H1 (cell line): Measurements from ENCODE around the gene BOLA3. TPM values are rescaled to one million over a fixed set of nuclear protein-coding genes. Genes with fewer than 3 reads are reported as not detected.

Experiments
- CTCF ChIA-PET: fragments of 300-600 bp; sonication (Branson Sonifier 250); formaldehyde crosslinking; loops from one replicate; lab custom pipeline; 2021; ENCODE audit not compliant: partially characterized antibody; lab: Charles Lee
- POLR2A ChIA-PET: fragments of 300-600 bp; sonication (Branson Sonifier 250); formaldehyde crosslinking; loops from one replicate; lab custom pipeline; 2021; ENCODE audit warnings: inconsistent platforms; ENCODE audit not compliant: partially characterized antibody; lab: Charles Lee
- DNase-seq, 2 experiments: peaks; one replicate each; pipeline versions ENCODE4 v3.0.0 to v3.0.0-alpha.2; 2010 to 2022; ENCODE audit warnings: low spot score in 2 of 2, low read depth in 1 of 2, mixed read lengths in 1 of 2
- FAIRE-seq: peaks from 2 replicates; lab custom pipeline; 2011; peaks lifted over from hg19 to GRCh38; lab: Jason Lieb, UNC
- H2AFZ ChIP-seq: 2 replicates; pipeline ENCODE4 v1.8.1; 2012; ENCODE audit warnings: low read length, inconsistent platforms
- H2AK5ac ChIP-seq: 2 replicates; pipeline ENCODE4 v1.6.1; 2013; ENCODE audit warnings: low read depth, low read length
- H2BK120ac ChIP-seq: replicated peaks from 2 replicates; pipeline ENCODE3; 2013; ENCODE audit warnings: low read depth, low read length, inconsistent platforms
- H2BK12ac ChIP-seq: 2 replicates; pipeline ENCODE4 v1.6.1; 2013; ENCODE audit warnings: low read depth, low read length
- H2BK15ac ChIP-seq: 2 replicates; pipeline ENCODE4 v1.6.1; 2013; ENCODE audit warnings: low read length
- H2BK20ac ChIP-seq: 2 replicates; pipeline ENCODE4 v1.6.1; 2013; ENCODE audit warnings: low read length
- H2BK5ac ChIP-seq: 2 replicates; pipeline ENCODE4 v1.6.1; 2013; ENCODE audit warnings: low read depth, low read length
- H3K14ac ChIP-seq: 2 replicates; pipeline ENCODE4 v1.6.1; 2013; ENCODE audit warnings: inconsistent platforms; ENCODE audit not compliant: insufficient read length
- H3K18ac ChIP-seq: 2 replicates; pipeline ENCODE4 v1.6.1; 2013; ENCODE audit warnings: low read length; ENCODE audit errors: extremely low read depth
- H3K23ac ChIP-seq: 2 replicates; pipeline ENCODE4 v1.6.1; 2013; ENCODE audit warnings: inconsistent platforms; ENCODE audit not compliant: insufficient read length
- H3K23me2 ChIP-seq: 2 replicates; pipeline ENCODE4 v1.6.1; 2013; ENCODE audit warnings: low read depth, low read length
- H3K27ac ChIP-seq: 2 replicates; pipeline ENCODE4 v1.6.1; 2011; ENCODE audit warnings: low read depth, low read length, inconsistent platforms
- H3K27me3 ChIP-seq, 4 experiments: replicated peaks in 1 of 4; 1 replicate in 1 of 4; 2 replicates in 3 of 4; pipeline versions ENCODE4 v1.6.1 to v1.8.1; 2011 to 2013; ENCODE audit warnings: low read length in 3 of 4, mild to moderate bottlenecking in 3 of 4, inconsistent platforms in 2 of 4, mixed read lengths in 2 of 4, moderate library complexity in 1 of 4; ENCODE audit not compliant: control insufficient read depth in 3 of 4, insufficient read depth in 3 of 4; ENCODE audit errors: extremely low read depth in 1 of 4
- H3K36me3 ChIP-seq, 4 experiments: 2 replicates each; pipeline versions ENCODE4 v1.6.1 to v1.8.1; 2011 to 2013; ENCODE audit warnings: mild to moderate bottlenecking in 4 of 4, low read length in 3 of 4, moderate library complexity in 2 of 4, control low read depth in 1 of 4, inconsistent platforms in 1 of 4; ENCODE audit not compliant: insufficient read depth in 4 of 4, control insufficient read depth in 2 of 4
- H3K4ac ChIP-seq: replicated peaks from 2 replicates; pipeline ENCODE3; 2013; ENCODE audit warnings: low read length, low read depth, mixed read lengths, inconsistent platforms; ENCODE audit not compliant: insufficient read length
- H3K4me1 ChIP-seq, 4 experiments: replicated peaks in 1 of 4; 1 replicate in 1 of 4; 2 replicates in 3 of 4; pipeline versions ENCODE4 v1.6.1 to v1.8.1; 2011 to 2013; ENCODE audit warnings: low read length in 3 of 4, inconsistent platforms in 2 of 4, mixed read lengths in 1 of 4; ENCODE audit not compliant: insufficient read depth in 4 of 4, control insufficient read depth in 3 of 4
- H3K4me2 ChIP-seq, 2 experiments: 2 replicates each; pipeline versions ENCODE4 v1.6.1 to v1.8.1; 2011 to 2013; ENCODE audit warnings: low read depth in 2 of 2, low read length in 2 of 2, control low read depth in 1 of 2, inconsistent platforms in 1 of 2, mild to moderate bottlenecking in 1 of 2; ENCODE audit not compliant: insufficient read depth in 1 of 2
- H3K4me3 ChIP-seq, 4 experiments: fragments of 200-600, 300-600 bp in 1 of 4; sonication (generic), shearing (Covaris generic), sonication (Bioruptor Twin) in 1 of 4; 2 replicates each; pipeline versions ENCODE4 v1.5.1 to v1.8.1; 2011 to 2016; ENCODE audit warnings: low read length in 4 of 4, low read depth in 3 of 4, control low read depth in 2 of 4, inconsistent platforms in 2 of 4, mild to moderate bottlenecking in 2 of 4, mixed read lengths in 1 of 4, moderate library complexity in 1 of 4; ENCODE audit not compliant: insufficient read depth in 2 of 4; ENCODE audit errors: extremely low read depth in 1 of 4
- H3K56ac ChIP-seq: replicated peaks from 2 replicates; pipeline ENCODE3; 2013; ENCODE audit warnings: low read depth, mild to moderate bottlenecking, mixed read lengths, low read length, inconsistent platforms; ENCODE audit not compliant: insufficient read length
- H3K79me1 ChIP-seq: 2 replicates; pipeline ENCODE4 v1.6.1; 2013; ENCODE audit warnings: low read depth, low read length, control low read depth
- H3K79me2 ChIP-seq, 2 experiments: 2 replicates each; pipeline versions ENCODE4 v1.6.1 to v1.8.1; 2012 to 2013; ENCODE audit warnings: low read length in 2 of 2, mild to moderate bottlenecking in 2 of 2, inconsistent platforms in 1 of 2; ENCODE audit not compliant: insufficient read depth in 2 of 2, control insufficient read depth in 1 of 2
- H3K9ac ChIP-seq, 4 experiments: replicated peaks in 1 of 4; 1 replicate in 1 of 4; 2 replicates in 3 of 4; pipeline versions ENCODE4 v1.6.1 to v1.8.1; 2011 to 2013; ENCODE audit warnings: low read depth in 3 of 4, low read length in 3 of 4, control low read depth in 2 of 4, mild to moderate bottlenecking in 2 of 4, moderate library complexity in 2 of 4, inconsistent platforms in 1 of 4; ENCODE audit errors: extremely low read depth in 1 of 4
- H3K9me3 ChIP-seq, 2 experiments: 2 replicates each; pipeline versions ENCODE4 v1.6.1 to v1.8.1; 2012 to 2013; ENCODE audit warnings: mild to moderate bottlenecking in 2 of 2, moderate library complexity in 2 of 2, control low read depth in 1 of 2, inconsistent platforms in 1 of 2, low read depth in 1 of 2, low read length in 1 of 2, mixed read lengths in 1 of 2; ENCODE audit not compliant: insufficient read depth in 2 of 2
- H4K20me1 ChIP-seq, 2 experiments: replicated peaks in 1 of 2; 2 replicates each; pipeline versions ENCODE3 to v1.8.1; 2011 to 2013; ENCODE audit warnings: inconsistent platforms in 2 of 2, low read length in 2 of 2, mild to moderate bottlenecking in 1 of 2; ENCODE audit not compliant: insufficient read depth in 2 of 2, control insufficient read depth in 1 of 2
- H4K5ac ChIP-seq: 2 replicates; pipeline ENCODE4 v1.6.1; 2013; ENCODE audit warnings: low read length, low read depth, mixed read lengths, inconsistent platforms; ENCODE audit not compliant: insufficient read length
- H4K8ac ChIP-seq: 2 replicates; pipeline ENCODE4 v1.8.0; 2013; ENCODE audit warnings: mild to moderate bottlenecking, moderate library complexity, low read length, inconsistent platforms; ENCODE audit not compliant: insufficient read depth; ENCODE audit errors: extremely low read depth
- H4K91ac ChIP-seq: replicated peaks from 2 replicates; pipeline ENCODE3; 2013; ENCODE audit warnings: low read length, mixed read lengths, inconsistent platforms; ENCODE audit not compliant: insufficient read length
- ASH2L ChIP-seq: fragments of 200-600, 300-600 bp; sonication (generic); IDR thresholded peaks from one replicate; pipeline ENCODE4 v1.7.1; 2017; ENCODE audit warnings: low read length
- ATF2 ChIP-seq: IDR thresholded peaks from 2 replicates; pipeline ENCODE4 v1.6.1; 2012; ENCODE audit warnings: low read length, inconsistent platforms
- BACH1 ChIP-seq: IDR thresholded peaks from 2 replicates; pipeline ENCODE4 v1.6.1; 2012; ENCODE audit warnings: low read length, improper control_type of control experiment
- HDAC2 ChIP-seq, 2 experiments: fragments of 300-600 bp in 1 of 2; sonication (generic) in 1 of 2; IDR thresholded peaks; 2 replicates each; pipeline ENCODE4 v1.6.1; 2011 to 2012; ENCODE audit warnings: low read depth in 2 of 2, low read length in 2 of 2, mild to moderate bottlenecking in 2 of 2, moderate library complexity in 2 of 2, borderline replicate concordance in 1 of 2, inconsistent platforms in 1 of 2
- SIX5 ChIP-seq: IDR thresholded peaks from 2 replicates; pipeline ENCODE4 v1.6.1; 2011; ENCODE audit warnings: mild to moderate bottlenecking, low read depth, low read length
- ZNF274 ChIP-seq: IDR thresholded peaks from 2 replicates; pipeline ENCODE4 v1.7.0; 2012; ENCODE audit warnings: low read length, borderline replicate concordance; ENCODE audit errors: extremely low read depth
- WGBS, 2 experiments: shearing (Covaris generic) in 1 of 2; methylation state at CpG; one replicate each; pipeline versions ENCODE4 v1.1.6 to v1.1.7; 2013 to 2015; ENCODE audit warnings: low lambda C conversion rate in 2 of 2, mixed read lengths in 2 of 2, inconsistent platforms in 1 of 2, low coverage in 1 of 2, missing lambda C conversion rate in 1 of 2; ENCODE audit not compliant: insufficient replicate concordance in 2 of 2, insufficient coverage in 1 of 2, insufficient read length in 1 of 2; ENCODE audit errors: extremely low coverage in 1 of 2, missing lambda C conversion rate in 1 of 2; 5-methylcytosine and 5-hydroxymethylcytosine counted together
- polyA plus RNA-seq, 7 experiments: library from polyadenylated mRNA; depleted of rRNA in 3 of 7; stranded (reverse) in 5 of 7; unstranded in 2 of 7; fragments of >200 nt in 5 of 7; fragments of 200-250 nt in 2 of 7; gene quantifications; 1 replicate in 5 of 7; 2 replicates in 1 of 7; 4 replicates in 1 of 7; pipeline versions ENCODE4 v1.2.1 to v1.2.3, GENCODE V29; 2011 to 2013; ENCODE audit warnings: missing spikeins in 2 of 7, mixed read lengths in 2 of 7
- total RNA-seq: library from RNA; stranded (reverse); fragmentation: NEBNext Ultra II Directional; extraction: Animal tissue kit (Norgen Biotek cat#: 25700); gene quantifications from 2 replicates; pipeline ENCODE4 v1.2.1, GENCODE V29; 2021

The BOLA3 gene
- total and polyA plus RNA-seq, 2 of the 8 experiments (the other 6 are each of a cell fraction or from before 2014, with no cell fraction given), result 46.1 to 67.3 TPM

- Histone ChIP-seq H4K8ac (no peak overlapping the region), H3K79me2 (no peaks in the 10 kb centered on the region), H2BK12ac (no peak overlapping the region), H3K18ac (no peak overlapping the region), H2AK5ac (no peak overlapping the region), H3K23me2 (no peaks in the 10 kb centered on the region), H3K27me3 (no peaks in the 10 kb centered on the region), H2AFZ (no peak overlapping the region), H3K79me1 (no peaks in the 10 kb centered on the region), H3K9ac (no peak overlapping the region), H4K5ac (no peak overlapping the region), H3K14ac (no peak overlapping the region), H3K23ac (no peak overlapping the region), H3K4me3 (no peak overlapping the region), H2BK15ac (no peak overlapping the region), H2BK20ac (no peak overlapping the region), H3K27ac (no peak overlapping the region), H4K20me1 (no peaks in the 10 kb centered on the region), H2BK120ac (no peak overlapping the region), H2BK5ac (no peak overlapping the region), H3K4me2 (no peak overlapping the region), H4K91ac (no peak overlapping the region), H3K4ac (no peak overlapping the region), H3K4me1 (no peaks in the 10 kb centered on the region; a peak in 1 of 7 replicates), H3K36me3 (peaks cover 0 to 12% (median 5%) of the 10 kb centered on the region in 4 experiments; a peak in 4 of 8 replicates), H3K9me3 (no peaks in the 10 kb centered on the region), H3K56ac (no peak overlapping the region)
- DNase-seq (no peak), FAIRE-seq (no peak)
- ChIA-PET POLR2A (interaction anchor here (0.6 to 2.5 kb wide), 6 partner anchors 12 to 279 kb away, joined by 3 to 8 read pairs (median 4); partner anchors contain the start of gene BOLA3), CTCF (interaction anchor here (0.6 to 2.4 kb wide), 7 partner anchors 11 to 670 kb away, joined by 3 to 6 read pairs (median 4); no protein-coding TSS in a partner anchor)
- 92% methylated on average over 5 of the region's 5 CpGs; no CpG with 5 or more reads in 1 of the 2 experiments for WGBS, 2 experiments
- no peak for TF ChIP-seq SIX5
- no peak for TF ChIP-seq HDAC2 (IDR thresholded peaks at IDR 0.05; ENCODE audit: borderline replicate concordance in 1 of 2, low read depth in 2 of 2, low read length in 2 of 2)
- TF ChIP-seq ZNF274, result no peak
- no peak for TF ChIP-seq ASH2L
- no peak for TF ChIP-seq BACH1
- TF ChIP-seq ATF2, result no peak
These were observed 15.8 kb downstream of the BOLA3 start for GRCh38 chr2:74131901-74132300.
